ENCODE measurements around the gene IL12A. TPM values are rescaled to one million over a fixed set of nuclear protein-coding genes. Genes with fewer than 3 reads are reported as not detected.

The IL12A gene
- total RNA-seq, 2 donors from 2014 or later, result 0.24 to 0.42 TPM

- intact Hi-C loops (cut with DNase I), result no loop called here
- DNase-seq, result no peak
Measured at GRCh38 chr3:160018959-160019358, 30.3 kb downstream of the IL12A start.

GRCh38 chr3:160020057-160020711 lies 31.5 kb downstream of the IL12A start:
- ATAC-seq (no peak), DNase-seq (no peak)
- intact Hi-C loops (cut with DNase I), result no loop called here

More at GRCh38 chr3:160018959-160019358, 30.3 kb downstream of the IL12A start:
- no peak for ATAC-seq

- intact Hi-C loops (cut with DNase I), result no loop called here
- DNase-seq (no peak), ATAC-seq (no peak)
Measured at GRCh38 chr3:160022068-160022467, 33.4 kb downstream of the IL12A start.

- no peak for ATAC-seq
- intact Hi-C loops (cut with DNase I), result no loop called here
Measured at GRCh38 chr3:160023476-160023875, 34.8 kb downstream of the IL12A start.

GRCh38 chr3:160027541-160028195 lies 39.0 kb downstream of the IL12A start:
- DNase-seq (no peak), ATAC-seq (peak in 1 of 2 donors; percentile 46)
- intact Hi-C loops (cut with DNase I), result no loop called here

More at GRCh38 chr3:160023476-160023875, 34.8 kb downstream of the IL12A start:
- DNase-seq, result no peak

GRCh38 chr3:160035757-160036156 lies 47.1 kb downstream of the IL12A start:
- ATAC-seq, result no peak
- no peak for DNase-seq
- intact Hi-C loops (cut with DNase I), result loop anchor here in 1 of 2 donors (10.0 kb wide), 1 partner anchor 369 kb away; no protein-coding TSS in a partner anchor

- ATAC-seq (peak; percentile 52 to 72), DNase-seq (peak; percentile 37)
- intact Hi-C loops (cut with DNase I), result loop anchor here in 1 of 2 donors (10.0 kb wide), 1 partner anchor 366 kb away; no protein-coding TSS in a partner anchor
Measured at GRCh38 chr3:160038862-160039562, 50.4 kb downstream of the IL12A start.

- intact Hi-C loops (cut with DNase I), result no loop called here
- no peak for ATAC-seq
- DNase-seq, result no peak
Measured at GRCh38 chr3:160040181-160040580, 51.5 kb downstream of the IL12A start.

- DNase-seq (no peak), ATAC-seq (no peak)
- intact Hi-C loops (cut with DNase I), result no loop called here
Measured at GRCh38 chr3:160041465-160041864, 52.8 kb downstream of the IL12A start.

GRCh38 chr3:160044121-160044520 lies 55.5 kb downstream of the IL12A start:
- no peak for ATAC-seq
- intact Hi-C loops (cut with DNase I), result no loop called here
- DNase-seq, result no peak

Other genes with a start within 250 kb of the IL12A start
- gene SCHIP1, start 149.0 kb upstream of the IL12A start, total RNA-seq, result 10 to 100 TPM; 31.0 to 46.9 TPM
- under 1 TPM; 0.47 to 0.81 TPM for gene C3orf80, start 236.6 kb downstream of the IL12A start, total RNA-seq